MCF 10A (cell line): Measurements from ENCODE around the gene CDH12. TPM values are rescaled to one million over a fixed set of nuclear protein-coding genes. Genes with fewer than 3 reads are reported as not detected.

Experiments used
- BruUV-seq: library from RNA; stranded (reverse); fragments of 400-500 nt; replicated peaks from 2 replicates; lab custom pipeline; 2021; lab: Mats Ljungman, UMichigan
- CTCF ChIA-PET: fragments of 300-600 bp; sonication (Branson Sonifier 250); formaldehyde crosslinking; extraction: SDS; loops from one replicate; lab custom pipeline; 2021; ENCODE audit warnings: antibody characterized with exemption, inconsistent platforms; lab: Yijun Ruan, JAX
- POLR2A ChIA-PET: fragments of 300-600, 350-650 bp; sonication (Branson Sonifier 250); formaldehyde crosslinking; extraction: SDS; loops from one replicate; lab custom pipeline; 2020; ENCODE audit warnings: antibody characterized with exemption, inconsistent platforms; lab: Yijun Ruan, JAX
- DNase-seq: peaks from one replicate; pipeline ENCODE4 v3.0.0-alpha.2; 2018; ENCODE audit not compliant: unreplicated experiment
- H3K27ac Mint-ChIP-seq: one replicate; pipeline ENCODE4 v1.8.0; 2022; ENCODE audit warnings: mild to moderate bottlenecking, low read depth, mixed read lengths; ENCODE audit not compliant: unreplicated experiment
- H3K27me3 Mint-ChIP-seq: one replicate; pipeline ENCODE4 v1.8.0; 2022; ENCODE audit warnings: mixed read lengths; ENCODE audit not compliant: insufficient read depth, unreplicated experiment
- H3K36me3 Mint-ChIP-seq: one replicate; pipeline ENCODE4 v1.8.0; 2022; ENCODE audit warnings: mild to moderate bottlenecking, moderate library complexity, mixed read lengths; ENCODE audit not compliant: insufficient read depth, unreplicated experiment
- H3K4me1 Mint-ChIP-seq: one replicate; pipeline ENCODE4 v1.8.0; 2022; ENCODE audit warnings: mixed read lengths; ENCODE audit not compliant: insufficient read depth, unreplicated experiment
- H3K4me3 Mint-ChIP-seq: one replicate; pipeline ENCODE4 v1.8.0; 2022; ENCODE audit warnings: mild to moderate bottlenecking, moderate library complexity, mixed read lengths; ENCODE audit not compliant: unreplicated experiment
- H3K9me3 Mint-ChIP-seq: one replicate; pipeline ENCODE4 v1.8.0; 2022; ENCODE audit warnings: mixed read lengths; ENCODE audit not compliant: unreplicated experiment
- CTCF ChIP-seq: fragments of 200-600 bp; IDR thresholded peaks from one replicate; pipeline ENCODE4 v1.8.0; 2022; ENCODE audit warnings: antibody characterized with exemption, mild to moderate bottlenecking; ENCODE audit not compliant: unreplicated experiment
- intact Hi-C: fragments of 100-400 bp; cut with micrococcal nuclease; formaldehyde crosslinking; loops from 2 replicates; pipeline ENCODE4 v1.14.1; 2022
- total RNA-seq: library from RNA; stranded (reverse); gene quantifications from 2 replicates; pipeline ENCODE4 v1.2.3, GENCODE V29; 2022

CDH12 gene
- total RNA-seq, 1 experiment from 2014 or later = not detected

- no peak overlapping the region for H3K27ac Mint-ChIP-seq
- H3K4me1 Mint-ChIP-seq = no peaks in the 10 kb centered on the region
- no peaks in the 10 kb centered on the region for H3K36me3 Mint-ChIP-seq
- no peak overlapping the region for H3K4me3 Mint-ChIP-seq
- no peaks in the 10 kb centered on the region for H3K9me3 Mint-ChIP-seq
- no TSS peak for BruUV-seq
- TF ChIP-seq CTCF = no peak
- CTCF ChIA-PET = interaction anchor here (0.9 kb wide), 1 partner anchor 9 kb away, joined by 8 read pairs; no protein-coding TSS in a partner anchor
- DNase-seq = no peak
- intact Hi-C loops = no loop called here
- POLR2A ChIA-PET = no interaction called here
- no peaks in the 10 kb centered on the region for H3K27me3 Mint-ChIP-seq
Measured at GRCh38 chr5:22258139-22258538, 595.0 kb downstream of the CDH12 start.

DNA sequence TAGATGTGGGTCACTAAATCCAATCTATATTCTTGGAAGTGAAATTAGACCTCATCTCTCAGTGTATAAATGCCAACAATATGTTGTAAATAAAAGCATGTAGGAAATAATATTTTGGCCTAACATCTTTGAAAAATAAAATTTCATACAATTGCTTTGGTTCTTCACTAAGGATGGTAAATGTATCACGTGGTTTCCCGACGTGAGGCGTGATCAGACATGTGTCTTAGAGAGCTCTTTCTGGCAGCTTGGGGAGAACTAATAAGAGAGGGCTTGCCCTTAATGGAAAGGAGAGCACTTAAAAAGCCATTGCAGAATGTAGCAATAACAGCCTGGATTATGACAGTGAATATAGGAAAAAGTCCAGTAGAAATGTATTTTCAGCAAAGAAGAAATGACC, 602.6 kb downstream of the CDH12 start:
- CTCF ChIA-PET = no interaction called here
- Mint-ChIP-seq H3K27me3 (no peaks in the 10 kb centered on the region), H3K9me3 (no peaks in the 10 kb centered on the region), H3K4me3 (no peak overlapping the region), H3K36me3 (no peaks in the 10 kb centered on the region), H3K4me1 (no peaks in the 10 kb centered on the region), H3K27ac (no peak overlapping the region)
- intact Hi-C loops = no loop called here
- POLR2A ChIA-PET = interaction anchor here (0.6 kb wide), 1 partner anchor 1170 kb away, joined by 3 read pairs; no protein-coding TSS in a partner anchor
- BruUV-seq = no TSS peak
- no peak for TF ChIP-seq CTCF
- no peak for DNase-seq

DNA sequence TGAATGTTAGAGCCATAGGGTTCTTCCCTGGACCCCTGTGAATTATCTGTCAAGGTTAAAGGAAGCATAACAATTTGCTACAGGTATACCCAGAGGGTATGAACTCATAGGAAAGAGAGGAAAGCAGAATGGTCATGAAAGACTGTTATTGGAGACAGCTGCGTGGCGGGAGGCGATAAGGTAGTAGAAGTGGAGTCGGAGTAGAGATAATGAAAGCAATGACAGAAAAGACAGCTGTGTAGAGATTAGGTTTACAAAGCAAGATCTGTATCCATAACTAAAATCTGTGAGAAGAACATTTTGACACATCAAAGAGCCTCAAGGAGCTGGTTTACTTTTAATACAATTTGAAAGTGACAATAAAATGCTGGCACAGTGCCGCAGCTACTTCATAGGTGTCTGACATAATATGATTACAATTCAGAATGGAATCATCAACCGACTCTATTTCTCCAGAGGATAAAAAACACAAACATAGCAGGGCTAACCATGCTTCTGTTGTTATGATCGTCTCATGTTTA, 603.9 kb downstream of the CDH12 start:
- Mint-ChIP-seq H3K36me3 (no peaks in the 10 kb centered on the region), H3K27ac (no peak overlapping the region), H3K4me3 (no peak overlapping the region), H3K4me1 (no peaks in the 10 kb centered on the region), H3K27me3 (no peaks in the 10 kb centered on the region), H3K9me3 (peaks cover 6% of the 10 kb centered on the region)
- BruUV-seq = no TSS peak
- ChIA-PET CTCF (interaction anchor here (0.6 kb wide), 2 partner anchors 9 to 1227 kb away, joined by 3 to 8 read pairs; no protein-coding TSS in a partner anchor), POLR2A (interaction anchor here (0.8 kb wide), 1 partner anchor 24 kb away, joined by 3 read pairs; no protein-coding TSS in a partner anchor)
- DNase-seq = no peak
- TF ChIP-seq CTCF = no peak
- intact Hi-C loops = no loop called here

GRCh38 chr5:22245770-22246169, 607.4 kb downstream of the CDH12 start:
- ChIA-PET CTCF (no interaction called here), POLR2A (no interaction called here)
- no peak for DNase-seq
- no peaks in the 10 kb centered on the region for H3K4me1 Mint-ChIP-seq
- no peak for TF ChIP-seq CTCF
- H3K27me3 Mint-ChIP-seq = no peaks in the 10 kb centered on the region
- no TSS peak for BruUV-seq
- no peaks in the 10 kb centered on the region for H3K36me3 Mint-ChIP-seq
- intact Hi-C loops = no loop called here
- no peak overlapping the region for H3K4me3 Mint-ChIP-seq
- H3K27ac Mint-ChIP-seq = no peak overlapping the region
- H3K9me3 Mint-ChIP-seq = peaks cover 8% of the 10 kb centered on the region
